ENCODE measurements around the gene DPYD.

DPYD gene

GRCh38 chr1:97254731-97255463 is 665.9 kb downstream of the DPYD start:
- TF ChIP-seq, protein P1, sequence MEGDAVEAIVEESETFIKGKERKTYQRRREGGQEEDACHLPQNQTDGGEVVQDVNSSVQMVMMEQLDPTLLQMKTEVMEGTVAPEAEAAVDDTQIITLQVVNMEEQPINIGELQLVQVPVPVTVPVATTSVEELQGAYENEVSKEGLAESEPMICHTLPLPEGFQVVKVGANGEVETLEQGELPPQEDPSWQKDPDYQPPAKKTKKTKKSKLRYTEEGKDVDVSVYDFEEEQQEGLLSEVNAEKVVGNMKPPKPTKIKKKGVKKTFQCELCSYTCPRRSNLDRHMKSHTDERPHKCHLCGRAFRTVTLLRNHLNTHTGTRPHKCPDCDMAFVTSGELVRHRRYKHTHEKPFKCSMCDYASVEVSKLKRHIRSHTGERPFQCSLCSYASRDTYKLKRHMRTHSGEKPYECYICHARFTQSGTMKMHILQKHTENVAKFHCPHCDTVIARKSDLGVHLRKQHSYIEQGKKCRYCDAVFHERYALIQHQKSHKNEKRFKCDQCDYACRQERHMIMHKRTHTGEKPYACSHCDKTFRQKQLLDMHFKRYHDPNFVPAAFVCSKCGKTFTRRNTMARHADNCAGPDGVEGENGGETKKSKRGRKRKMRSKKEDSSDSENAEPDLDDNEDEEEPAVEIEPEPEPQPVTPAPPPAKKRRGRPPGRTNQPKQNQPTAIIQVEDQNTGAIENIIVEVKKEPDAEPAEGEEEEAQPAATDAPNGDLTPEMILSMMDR (IDR thresholded peaks at IDR 0.05; ENCODE audit: control insufficient read depth, extremely low read depth, insufficient read depth) = no peak
- DNase-seq (ENCODE audit: low read depth) = no peak
- H3K4me3 ChIP-seq (ENCODE audit: low read depth, low read length) = no peak overlapping the region

DNA sequence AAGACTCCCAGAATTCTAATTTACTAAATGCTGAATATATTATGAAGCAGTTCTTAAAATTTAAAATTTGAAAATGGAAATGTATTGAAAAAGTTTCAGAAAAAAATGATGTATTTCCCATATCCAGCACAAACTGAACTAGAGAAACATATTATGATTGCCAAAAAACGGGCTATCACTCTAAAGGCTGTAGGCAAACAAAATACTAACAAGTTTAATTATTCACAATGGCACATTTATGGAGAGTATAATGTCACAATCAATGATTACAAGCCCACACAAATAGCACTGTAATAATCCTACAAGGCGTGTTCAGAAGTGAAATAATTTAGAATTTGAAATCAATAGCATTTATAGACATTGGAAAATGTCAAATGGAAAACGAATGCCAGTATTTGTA is 667.9 kb downstream of the DPYD start:
- H3K4me3 ChIP-seq (ENCODE audit: low read depth, low read length) = no peak overlapping the region
- DNase-seq (ENCODE audit: low read depth) = no peak
- TF ChIP-seq, protein P1 (IDR thresholded peaks at IDR 0.05; ENCODE audit: control insufficient read depth, extremely low read depth, insufficient read depth) = no peak

- DNase-seq (ENCODE audit: low read depth) = no peak
- H3K4me3 ChIP-seq (ENCODE audit: low read depth, low read length) = no peak overlapping the region
- TF ChIP-seq, protein P1 (IDR thresholded peaks at IDR 0.05; ENCODE audit: control insufficient read depth, extremely low read depth, insufficient read depth) = no peak
Observed at GRCh38 chr1:97252076-97252475, 668.8 kb downstream of the DPYD start.

DNA sequence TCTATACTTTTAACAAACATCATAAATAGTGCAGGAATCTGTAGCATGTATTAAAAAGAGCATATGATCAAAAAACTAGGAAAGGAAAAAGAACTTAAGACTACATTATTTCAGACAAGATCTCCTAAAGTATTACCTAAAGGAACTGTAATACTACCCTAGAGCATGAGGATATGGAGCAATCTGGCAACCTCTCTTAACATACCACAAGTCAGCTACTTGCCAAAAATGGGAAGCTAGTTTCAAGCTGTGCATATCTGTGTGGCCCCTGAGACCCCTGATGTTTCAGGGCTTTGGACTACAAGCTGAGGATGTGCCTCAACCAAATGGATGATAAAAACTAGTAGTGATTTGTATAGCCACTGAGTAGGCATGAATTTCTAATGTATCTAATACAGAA is 673.6 kb downstream of the DPYD start:
- DNase-seq (ENCODE audit: low read depth) = no peak
- TF ChIP-seq, protein P1 (IDR thresholded peaks at IDR 0.05; ENCODE audit: control insufficient read depth, extremely low read depth, insufficient read depth) = no peak
- H3K4me3 ChIP-seq (ENCODE audit: low read depth, low read length) = no peak overlapping the region

- no peak overlapping the region for H3K4me3 ChIP-seq (ENCODE audit: low read depth, low read length)
- DNase-seq (ENCODE audit: low read depth) = no peak
- TF ChIP-seq, protein P1 (IDR thresholded peaks at IDR 0.05; ENCODE audit: control insufficient read depth, extremely low read depth, insufficient read depth) = no peak
Observed at GRCh38 chr1:97245682-97246081, 675.2 kb downstream of the DPYD start.

DNA sequence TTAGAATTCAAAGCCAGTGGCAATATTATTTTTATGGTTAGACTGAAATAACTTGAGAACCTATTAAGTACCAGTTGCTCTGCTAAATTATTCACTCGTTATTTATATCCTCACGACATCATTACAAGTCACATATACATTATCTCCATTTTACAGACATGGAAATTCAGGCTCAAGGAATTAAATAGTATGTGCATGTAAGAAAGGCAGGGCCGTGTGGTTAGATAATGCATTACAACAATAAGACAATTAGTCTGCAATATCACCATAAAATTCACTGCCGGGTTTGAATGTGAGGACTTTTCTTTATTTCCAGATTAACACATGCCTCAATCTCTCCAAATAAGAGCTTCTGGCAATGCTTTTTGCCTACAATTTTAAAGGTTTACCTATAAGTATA is 675.8 kb downstream of the DPYD start:
- no peak overlapping the region for H3K4me3 ChIP-seq (ENCODE audit: low read depth, low read length)
- TF ChIP-seq, protein P1 (IDR thresholded peaks at IDR 0.05; ENCODE audit: control insufficient read depth, extremely low read depth, insufficient read depth) = no peak
- DNase-seq (ENCODE audit: low read depth) = no peak
